SK-N-MC (cell line): ENCODE results near the gene CMTR2.

Source experiments
- EZH2 ChIP-seq: fragments of 200-600 bp; sonication (generic); IDR thresholded peaks from one replicate; pipeline ENCODE4 v1.6.1; 2017; ENCODE audit warnings: antibody characterized with exemption
- POLR2AphosphoS5 ChIP-seq: IDR thresholded peaks from 2 replicates; pipeline ENCODE4 v1.6.1; 2012; ENCODE audit warnings: mild to moderate bottlenecking, low read depth, low read length, borderline replicate concordance

- TF ChIP-seq EZH2, result no peak
- TF ChIP-seq POLR2AphosphoS5, result no peak
Measured at GRCh38 chr16:71254832-71255525, 34.2 kb downstream of the CMTR2 start.
